Breast epithelium (tissue), 4 donors: ENCODE measurements around the gene HOXB7. TPM values are rescaled to one million over a fixed set of nuclear protein-coding genes. Genes with fewer than 3 reads are reported as not detected.

Experiments used
- DNase-seq, 2 donors: peaks; one replicate each; pipeline ENCODE4 v3.0.0-alpha.2; 2019; ENCODE audit warnings: low spot score in 2 of 2
- H3K27ac ChIP-seq, 2 donors: fragments of 200-600 bp; sonication (generic) in 1 of 2; one replicate each; pipeline ENCODE4 v1.5.1; 2016 to 2019; ENCODE audit warnings: mild to moderate bottlenecking in 1 of 2
- H3K27me3 ChIP-seq, 2 donors: fragments of 200-600 bp; sonication (generic) in 1 of 2; one replicate each; pipeline versions ENCODE4 v1.5.1 to v1.6.0; 2017 to 2019; ENCODE audit warnings: control low read depth in 1 of 2, mild to moderate bottlenecking in 1 of 2
- H3K36me3 ChIP-seq: fragments of 200-600 bp; one replicate; pipeline ENCODE4 v1.5.1; 2019
- H3K4me1 ChIP-seq, 2 donors: fragments of 200-600 bp; sonication (generic); one replicate each; pipeline ENCODE4 v1.5.1; 2016 to 2019; ENCODE audit warnings: control low read depth in 1 of 2
- H3K4me3 ChIP-seq, 3 donors: fragments of 200-600 bp; sonication (generic); 1 replicate in 2 of 3; 2 replicates in 1 of 3; pipeline ENCODE4 v1.5.1; 2016 to 2019; ENCODE audit warnings: mild to moderate bottlenecking in 3 of 3, moderate library complexity in 2 of 3
- H3K9me3 ChIP-seq, 2 donors: fragments of 200-600 bp; sonication (generic) in 1 of 2; one replicate each; pipeline ENCODE4 v1.5.1; 2016 to 2019; ENCODE audit warnings: control low read depth in 1 of 2
- CTCF ChIP-seq, 3 donors: fragments of 450-650 bp; IDR thresholded peaks; one replicate each; pipeline ENCODE4 v1.5.1; 2016 to 2017; ENCODE audit warnings: antibody characterized with exemption in 3 of 3, mild to moderate bottlenecking in 3 of 3, moderate library complexity in 3 of 3
- POLR2A ChIP-seq: fragments of 450-650 bp; IDR thresholded peaks from one replicate; pipeline ENCODE4 v1.6.1; 2016; ENCODE audit warnings: antibody characterized with exemption, mild to moderate bottlenecking, moderate library complexity
- POLR2AphosphoS5 ChIP-seq, 3 donors: sonication (generic); formaldehyde crosslinking; IDR thresholded peaks; one replicate each; pipeline ENCODE4 v1.6.1; 2017; ENCODE audit warnings: antibody characterized with exemption in 3 of 3
- intact Hi-C: fragments of 100-400 bp; cut with DNase I; formaldehyde crosslinking; loops from one replicate; pipeline ENCODE4 v1.15.1; 2023; ENCODE audit warnings: low total_unique reads
- total RNA-seq, 3 donors: library from RNA; depleted of rRNA; stranded (reverse); fragments of >200 nt; gene quantifications; one replicate each; pipeline ENCODE4 v1.1.0, GENCODE V29; 2016

HOXB7 gene
- total RNA-seq, 3 donors from 2014 or later = 1.5 to 16.8 (median 4.3) TPM

GRCh38 chr17:48561884-48562810, 48.7 kb downstream of the HOXB7 start:
- intact Hi-C loops = no loop called here
- peak overlapping the region in 1 of 3 donors; percentile 5 for H3K4me3 ChIP-seq
- H3K27me3 ChIP-seq = peaks cover 0 to 15% of the 10 kb centered on the region in 2 donors
- no peaks in the 10 kb centered on the region for H3K36me3 ChIP-seq
- no peak for DNase-seq
- peaks cover 0 to 3% of the 10 kb centered on the region in 2 donors for H3K4me1 ChIP-seq
- no peaks in the 10 kb centered on the region for H3K9me3 ChIP-seq
- peak overlapping the region in 1 of 2 donors; percentile 92 for H3K27ac ChIP-seq
- TF ChIP-seq POLR2AphosphoS5 (IDR thresholded peaks at IDR 0.05) (no peak), POLR2A (no peak), CTCF (IDR thresholded peaks at IDR 0.05) (no peak)

- Histone ChIP-seq H3K27me3 (peaks cover 0 to 15% of the 10 kb centered on the region in 2 donors), H3K4me1 (peaks cover 0 to 3% of the 10 kb centered on the region in 2 donors), H3K9me3 (no peaks in the 10 kb centered on the region), H3K4me3 (peak overlapping the region in 2 of 3 donors; percentile 15 to 51), H3K36me3 (no peaks in the 10 kb centered on the region), H3K27ac (peak overlapping the region; percentile 24 to 92)
- intact Hi-C loops = no loop called here
- TF ChIP-seq POLR2A (no peak), POLR2AphosphoS5 (IDR thresholded peaks at IDR 0.05) (no peak), CTCF (IDR thresholded peaks at IDR 0.05) (no peak)
- DNase-seq = no peak
These were observed 50.7 kb downstream of the HOXB7 start for GRCh38 chr17:48559840-48560817.

DNA sequence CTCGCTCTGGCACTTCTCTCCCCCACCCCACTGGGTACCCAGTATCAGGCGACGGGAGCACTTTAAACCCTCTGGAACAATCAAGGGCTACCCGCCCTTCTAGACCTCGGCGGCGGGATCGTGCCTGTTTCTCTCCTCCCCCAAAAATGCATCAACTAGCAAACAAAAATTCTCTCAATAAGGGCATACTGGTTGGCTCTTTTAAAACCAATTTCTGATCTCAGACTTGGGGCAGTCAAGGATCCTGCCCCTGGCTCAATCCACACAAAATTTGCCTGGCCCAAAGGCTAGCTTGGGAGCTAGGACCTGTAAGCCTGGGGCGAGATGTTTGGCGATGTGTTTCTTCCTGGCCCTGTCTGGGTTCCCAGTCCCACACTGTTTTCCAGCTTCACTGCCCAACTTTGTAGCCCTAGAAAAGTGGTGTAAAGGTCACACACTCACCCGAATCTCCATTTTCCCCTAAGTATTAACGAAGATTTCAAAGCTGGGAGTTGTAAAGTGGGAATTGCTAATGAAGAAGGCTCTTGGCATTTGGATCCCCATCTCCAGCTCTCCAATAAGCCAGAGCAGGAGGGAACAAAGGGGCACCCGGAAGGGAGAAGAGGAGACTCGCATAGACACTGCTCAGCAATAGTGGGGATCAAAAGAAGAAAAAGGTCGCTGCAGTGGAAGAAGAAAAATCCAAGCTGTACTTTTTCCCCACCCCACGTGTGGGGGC, 51.5 kb downstream of the HOXB7 start:
- Histone ChIP-seq H3K9me3 (no peaks in the 10 kb centered on the region), H3K4me1 (peaks cover 0 to 3% of the 10 kb centered on the region in 2 donors), H3K27ac (peak overlapping the region; percentile 64 to 92), H3K36me3 (no peaks in the 10 kb centered on the region), H3K27me3 (peaks cover 0 to 12% of the 10 kb centered on the region in 2 donors), H3K4me3 (peak overlapping the region in 2 of 3 donors; percentile 15 to 51)
- DNase-seq = no peak
- intact Hi-C loops = no loop called here
- no peak for TF ChIP-seq POLR2A
- TF ChIP-seq CTCF (IDR thresholded peaks at IDR 0.05) = no peak

GRCh38 chr17:48558831-48559121, 52.0 kb downstream of the HOXB7 start:
- peak overlapping the region in 2 of 3 donors; percentile 15 to 51 for H3K4me3 ChIP-seq
- no peak for TF ChIP-seq POLR2A
- no peak for TF ChIP-seq POLR2AphosphoS5 (IDR thresholded peaks at IDR 0.05)
- no peak for TF ChIP-seq CTCF (IDR thresholded peaks at IDR 0.05)

More at GRCh38 chr17:48558831-48559121, 52.0 kb downstream of the HOXB7 start:
- H3K27ac ChIP-seq = peak overlapping the region; percentile 64 to 92
- intact Hi-C loops = no loop called here
- H3K9me3 ChIP-seq = no peaks in the 10 kb centered on the region
- no peak for DNase-seq
- H3K27me3 ChIP-seq = peaks cover 0 to 7% of the 10 kb centered on the region in 2 donors
- H3K4me1 ChIP-seq = peaks cover 0 to 3% of the 10 kb centered on the region in 2 donors
- no peaks in the 10 kb centered on the region for H3K36me3 ChIP-seq
